GM12878 (cell line): ENCODE results near the gene ST6GALNAC3. TPM values are rescaled to one million over a fixed set of nuclear protein-coding genes. Genes with fewer than 3 reads are reported as not detected.

Experiments used
- ATAC-seq: fragments of 200-7000 bp; cut with Tn5 transposase; 3 replicates; pipeline ENCODE4 v1.9.1; 2020; ENCODE audit warnings: mild to moderate bottlenecking, moderate library complexity
- BruUV-seq: library from RNA; stranded (reverse); fragments of 400-500 nt; replicated peaks from 2 replicates; lab custom pipeline; 2021; lab: Mats Ljungman, UMichigan
- CTCF ChIA-PET: fragments of 300-600 bp; sonication (Branson Sonifier 250); formaldehyde crosslinking; extraction: SDS; loops from one replicate; lab custom pipeline; 2021; ENCODE audit warnings: inconsistent platforms; lab: Yijun Ruan, JAX
- POLR2A ChIA-PET: fragments of 350-600 bp; formaldehyde crosslinking; extraction: SDS; loops from one replicate; lab custom pipeline; 2021; ENCODE audit warnings: inconsistent platforms; lab: Charles Lee
- RAD21 ChIA-PET: fragments of 300-600 bp; sonication (Branson Sonifier 250); formaldehyde crosslinking; loops from one replicate; lab custom pipeline; 2023; ENCODE audit warnings: antibody characterized with exemption; ENCODE audit not compliant: unreplicated experiment; lab: Charles Lee
- SMC1A ChIA-PET: fragments of 300-600 bp; sonication (Branson Sonifier 250); formaldehyde crosslinking; loops from one replicate; lab custom pipeline; 2023; ENCODE audit not compliant: unreplicated experiment, uncharacterized antibody; lab: Charles Lee
- DNase-seq: peaks from one replicate; pipeline ENCODE4 v3.0.0-alpha.2; 2011; ENCODE audit warnings: low read depth, low spot score
- FAIRE-seq: peaks from 3 replicates; lab custom pipeline; 2011; peaks lifted over from hg19 to GRCh38; lab: Jason Lieb, UNC
- H2AFZ ChIP-seq: 2 replicates; pipeline ENCODE4 v1.6.0; 2011; ENCODE audit warnings: low read depth, low read length, control low read depth; ENCODE audit not compliant: control insufficient read depth
- H3K27ac ChIP-seq: 2 replicates; pipeline ENCODE4 v1.5.1; 2011; ENCODE audit warnings: control low read depth; ENCODE audit not compliant: control insufficient read depth, insufficient read depth
- H3K27me3 ChIP-seq, 2 experiments: replicated peaks in 1 of 2; 2 replicates each; pipeline versions ENCODE4 v1.6.0 to v1.6.1; 2011; ENCODE audit warnings: low read length in 1 of 2; ENCODE audit not compliant: control insufficient read depth in 2 of 2, insufficient read depth in 2 of 2
- H3K36me3 ChIP-seq, 2 experiments: 2 replicates each; pipeline ENCODE4 v1.5.1; 2011; ENCODE audit warnings: low read length in 1 of 2; ENCODE audit not compliant: control insufficient read depth in 2 of 2, insufficient read depth in 2 of 2
- H3K4me1 ChIP-seq: 2 replicates; pipeline ENCODE4 v1.6.1; 2011; ENCODE audit warnings: mild to moderate bottlenecking, low read length, moderate library complexity, mixed read lengths; ENCODE audit not compliant: control insufficient read depth, insufficient read depth
- H3K4me2 ChIP-seq: 2 replicates; pipeline ENCODE4 v1.6.0; 2011; ENCODE audit warnings: control low read depth; ENCODE audit not compliant: control insufficient read depth, insufficient read depth
- H3K4me3 ChIP-seq: fragments of 200-600 bp; sonication (generic); 2 replicates; pipeline ENCODE4 v1.5.1; 2016
- H3K79me2 ChIP-seq: 2 replicates; pipeline ENCODE4 v1.6.0; 2011; ENCODE audit warnings: low read length; ENCODE audit not compliant: control insufficient read depth, insufficient read depth
- H3K9ac ChIP-seq: 2 replicates; pipeline ENCODE4 v1.8.0; 2011; ENCODE audit warnings: low read length, control low read depth, mixed read lengths; ENCODE audit not compliant: control insufficient read depth, insufficient read depth
- H3K9me3 ChIP-seq: replicated peaks from 3 replicates; pipeline ENCODE4 v1.5.1; 2011; ENCODE audit warnings: mild to moderate bottlenecking, low read length; ENCODE audit not compliant: control insufficient read depth, insufficient read depth
- H4K20me1 ChIP-seq: 2 replicates; pipeline ENCODE4 v1.6.0; 2011; ENCODE audit not compliant: control insufficient read depth, insufficient read depth
- HSF1 ChIP-seq: fragments of 150-350 bp; IDR thresholded peaks from 2 replicates; pipeline ENCODE4 v1.6.1; 2014; ENCODE audit warnings: mild to moderate bottlenecking, low read depth, low read length
- MLLT1 ChIP-seq: fragments of 450-650 bp; IDR thresholded peaks from 2 replicates; pipeline ENCODE4 v1.6.1; 2016; ENCODE audit warnings: mild to moderate bottlenecking
- SRF ChIP-seq, 2 experiments: IDR thresholded peaks; 2 replicates each; pipeline ENCODE4 v1.6.1; 2011; ENCODE audit warnings: low read depth in 2 of 2, low read length in 2 of 2, mild to moderate bottlenecking in 1 of 2, moderate library complexity in 1 of 2
- SUZ12 ChIP-seq: fragments of 200-600 bp; sonication (generic); IDR thresholded peaks from one replicate; pipeline ENCODE4 v1.6.1; 2018; ENCODE audit warnings: antibody characterized with exemption, mild to moderate bottlenecking; ENCODE audit not compliant: unreplicated experiment
- USF1 ChIP-seq: IDR thresholded peaks from 2 replicates; pipeline ENCODE4 v1.6.1; 2011; ENCODE audit warnings: borderline replicate concordance, low read depth, mild to moderate bottlenecking, moderate library complexity, mixed read lengths, low read length; ENCODE audit not compliant: insufficient read depth; ENCODE audit errors: extremely low read length
- ZNF217 ChIP-seq: fragments of 450-650 bp; IDR thresholded peaks from 2 replicates; pipeline ENCODE4 v1.6.1; 2017; ENCODE audit warnings: antibody characterized with exemption, mild to moderate bottlenecking
- ZNF24 ChIP-seq: fragments of 450-650 bp; IDR thresholded peaks from 2 replicates; pipeline ENCODE4 v1.6.1; 2017; ENCODE audit warnings: antibody characterized with exemption, mild to moderate bottlenecking
- ZZZ3 ChIP-seq: IDR thresholded peaks from 2 replicates; pipeline ENCODE4 v1.6.1; 2011; ENCODE audit warnings: low read depth; ENCODE audit not compliant: control insufficient read depth, insufficient read length
- WGBS: methylation state at CpG from one replicate; pipeline ENCODE4 v1.1.6; 2016; ENCODE audit warnings: low lambda C conversion rate; ENCODE audit not compliant: insufficient replicate concordance, insufficient coverage; ENCODE audit errors: missing lambda C conversion rate; 5-methylcytosine and 5-hydroxymethylcytosine counted together
- in situ Hi-C: fragments of 300-500 bp; cut with MboI; formaldehyde crosslinking; loops from 9 replicates; pipeline ENCODE4 v1.14.3; 2018; ENCODE audit warnings: mixed read lengths
- intact Hi-C: fragments of 100-400 bp; cut with micrococcal nuclease; formaldehyde crosslinking; loops from one replicate; pipeline ENCODE4 v1.14.2; 2022; ENCODE audit not compliant: unreplicated experiment
- polyA plus RNA-seq, 11 experiments: library from polyadenylated mRNA; depleted of rRNA in 4 of 11; unstranded in 6 of 11; stranded (reverse) in 5 of 11; fragments of >200 nt; fragmentation: Nextera tagmentation in 4 of 11; fragmentation: Illumina TruSeq in 1 of 11; extraction: Ambion mirVana in 4 of 11; extraction: Trizol in 1 of 11; gene quantifications; 1 replicate in 1 of 11; 2 replicates in 10 of 11; pipeline versions ENCODE4 v1.2.1 to v1.2.3, GENCODE V29; 2011 to 2016; ENCODE audit warnings: inconsistent platforms in 2 of 11, missing spikeins in 2 of 11, low read depth in 1 of 11
- total RNA-seq, 4 experiments: library from RNA; depleted of rRNA in 3 of 4; stranded (reverse); fragments of >200 nt in 3 of 4; fragmentation: Illumina TruSeq in 1 of 4; extraction: Trizol in 1 of 4; gene quantifications; 2 replicates each; pipeline versions ENCODE4 v1.2.1 to v1.2.3, GENCODE V29; 2013 to 2021
- TF ChIP-seq, protein P1 (sequence below), 3 experiments: IDR thresholded peaks in 2 of 3; conservative IDR thresholded peaks in 1 of 3; 2 replicates each; pipeline ENCODE4 v1.5.1; 2011; ENCODE audit warnings: low read depth in 3 of 3, low read length in 3 of 3, mild to moderate bottlenecking in 3 of 3, control low read depth in 2 of 3, moderate library complexity in 2 of 3, inconsistent platforms in 1 of 3, mixed read lengths in 1 of 3; ENCODE audit not compliant: control insufficient read depth in 2 of 3, insufficient read depth in 1 of 3; ENCODE audit errors: extremely low read depth in 1 of 3

Gene ST6GALNAC3
- total and polyA plus RNA-seq, 10 of the 15 experiments (the other 5 are each of a cell fraction or from before 2014, with no cell fraction given): 0.04 to 0.68 (median 0.18) TPM; not detected in 3

DNA sequence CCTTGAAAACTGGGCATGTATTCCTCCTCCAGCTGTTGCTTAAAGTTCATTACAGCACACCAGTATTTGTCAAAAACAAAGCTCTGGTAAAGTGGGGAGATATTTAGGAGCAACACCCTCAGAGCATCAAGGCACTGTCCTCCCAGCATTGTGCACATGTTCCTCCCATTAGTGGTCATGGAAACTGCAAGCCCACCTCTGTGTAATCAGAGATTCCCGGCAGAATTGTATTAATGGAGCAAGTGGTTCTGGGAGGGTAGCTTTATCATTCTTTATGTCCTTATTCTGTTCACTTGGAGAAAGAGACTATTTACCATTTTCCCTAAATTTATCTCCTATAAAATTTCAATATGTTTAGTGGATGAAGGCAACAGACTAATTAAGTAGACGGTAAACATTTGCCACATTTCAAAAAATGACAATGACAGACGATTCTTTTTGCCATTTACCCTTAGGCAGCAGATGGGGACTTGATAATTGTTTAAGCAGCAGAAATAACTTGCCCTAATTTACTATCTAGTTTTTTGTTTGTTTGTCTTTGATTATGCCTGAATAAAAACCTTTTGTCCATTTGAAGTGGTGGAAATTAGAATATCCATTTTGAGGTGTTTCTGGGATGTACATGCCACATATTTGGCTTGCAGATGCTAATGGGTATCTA is 503.1 kb downstream of the ST6GALNAC3 start (continued):
- TF ChIP-seq SRF (IDR thresholded peaks at IDR 0.05; ENCODE audit: low read depth in 2 of 2, low read length in 2 of 2) (no peak), ZNF217 (no peak), USF1 (no peak), SUZ12 (no peak), ZNF24 (no peak)
- TF ChIP-seq, protein P1, sequence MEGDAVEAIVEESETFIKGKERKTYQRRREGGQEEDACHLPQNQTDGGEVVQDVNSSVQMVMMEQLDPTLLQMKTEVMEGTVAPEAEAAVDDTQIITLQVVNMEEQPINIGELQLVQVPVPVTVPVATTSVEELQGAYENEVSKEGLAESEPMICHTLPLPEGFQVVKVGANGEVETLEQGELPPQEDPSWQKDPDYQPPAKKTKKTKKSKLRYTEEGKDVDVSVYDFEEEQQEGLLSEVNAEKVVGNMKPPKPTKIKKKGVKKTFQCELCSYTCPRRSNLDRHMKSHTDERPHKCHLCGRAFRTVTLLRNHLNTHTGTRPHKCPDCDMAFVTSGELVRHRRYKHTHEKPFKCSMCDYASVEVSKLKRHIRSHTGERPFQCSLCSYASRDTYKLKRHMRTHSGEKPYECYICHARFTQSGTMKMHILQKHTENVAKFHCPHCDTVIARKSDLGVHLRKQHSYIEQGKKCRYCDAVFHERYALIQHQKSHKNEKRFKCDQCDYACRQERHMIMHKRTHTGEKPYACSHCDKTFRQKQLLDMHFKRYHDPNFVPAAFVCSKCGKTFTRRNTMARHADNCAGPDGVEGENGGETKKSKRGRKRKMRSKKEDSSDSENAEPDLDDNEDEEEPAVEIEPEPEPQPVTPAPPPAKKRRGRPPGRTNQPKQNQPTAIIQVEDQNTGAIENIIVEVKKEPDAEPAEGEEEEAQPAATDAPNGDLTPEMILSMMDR (IDR thresholded peaks at IDR 0.05 in 2 of 3, conservative IDR thresholded peaks at IDR 0.05 in 1 of 3; ENCODE audit: control insufficient read depth in 2 of 3, extremely low read depth in 1 of 3, insufficient read depth in 1 of 3, low read depth in 3 of 3, low read length in 3 of 3): no peak
- TF ChIP-seq, all 136 proteins: peak for 0

- Histone ChIP-seq H3K4me2 (no peak overlapping the region), H3K4me1 (no peaks in the 10 kb centered on the region), H4K20me1 (no peaks in the 10 kb centered on the region), H3K4me3 (no peak overlapping the region), H3K27me3 (no peaks in the 10 kb centered on the region), H3K9ac (no peak overlapping the region), H3K79me2 (no peaks in the 10 kb centered on the region), H2AFZ (no peak overlapping the region), H3K36me3 (no peaks in the 10 kb centered on the region), H3K27ac (no peak overlapping the region), H3K9me3 (no peaks in the 10 kb centered on the region)
- ChIA-PET RAD21 (no interaction called here), SMC1A (interaction anchor here (0.8 kb wide), 1 partner anchor 9 kb away, joined by 4 read pairs; no protein-coding TSS in a partner anchor), POLR2A (no interaction called here), CTCF (no interaction called here)
- in situ Hi-C loops (no loop called here), intact Hi-C loops (no loop called here)
- TF ChIP-seq MLLT1: no peak
- TF ChIP-seq ZZZ3: no peak
- TF ChIP-seq HSF1: no peak
- DNase-seq (no peak), ATAC-seq (no peak), FAIRE-seq (no peak)
- no TSS peak for BruUV-seq
- WGBS: 36% methylated on average over 2 of the region's 2 CpGs
Observed at GRCh38 chr1:76580206-76580605, 505.7 kb downstream of the ST6GALNAC3 start.
